HT1080 (cell line): Measurements from ENCODE around the gene DKKL1. TPM values are rescaled to one million over a fixed set of nuclear protein-coding genes. Genes with fewer than 3 reads are reported as not detected.
A peak's percentile ranks its signal among the peaks of the same experiment; 100 is the strongest.

ENCODE experiments used
- DNase-seq: peaks from one replicate; pipeline ENCODE4 v3.0.0-alpha.2; 2015; ENCODE audit warnings: low read depth
- total RNA-seq: library from RNA; depleted of rRNA; stranded (reverse); fragments of >200 nt; shearing (Covaris generic); gene quantifications from 2 replicates; pipeline ENCODE4 v1.2.3, GENCODE V29; 2014

DKKL1 gene
- total RNA-seq, 1 experiment from 2014 or later = not detected

GRCh38 chr19:49337267-49338022 is 26.2 kb upstream of the DKKL1 start:
- no peak for DNase-seq

GRCh38 chr19:49338023-49338677 is 25.5 kb upstream of the DKKL1 start:
- no peak for DNase-seq

GRCh38 chr19:49338691-49339300 is 24.9 kb upstream of the DKKL1 start:
- no peak for DNase-seq

GRCh38 chr19:49339301-49340068 is 24.2 kb upstream of the DKKL1 start:
- DNase-seq = no peak

GRCh38 chr19:49340069-49340864 is 23.4 kb upstream of the DKKL1 start:
- DNase-seq = no peak

- DNase-seq = no peak
Measured at GRCh38 chr19:49340865-49341718, 22.6 kb upstream of the DKKL1 start.

- DNase-seq = no peak
Measured at GRCh38 chr19:49342291-49342721, 21.4 kb upstream of the DKKL1 start.

- no peak for DNase-seq
Measured at GRCh38 chr19:49343123-49343522, 20.6 kb upstream of the DKKL1 start.

- DNase-seq = no peak
Measured at GRCh38 chr19:49344505-49345423, 18.9 kb upstream of the DKKL1 start.

- DNase-seq = no peak
Measured at GRCh38 chr19:49347191-49347590, 16.5 kb upstream of the DKKL1 start.

GRCh38 chr19:49347835-49348234 is 15.8 kb upstream of the DKKL1 start:
- peak; percentile 71 for DNase-seq

- DNase-seq = no peak
Measured at GRCh38 chr19:49348305-49349189, 15.1 kb upstream of the DKKL1 start.

- no peak for DNase-seq
Measured at GRCh38 chr19:49349567-49349966, 14.1 kb upstream of the DKKL1 start.

GRCh38 chr19:49355909-49356353 is 7.7 kb upstream of the DKKL1 start:
- DNase-seq = no peak

GRCh38 chr19:49356382-49356781 is 7.3 kb upstream of the DKKL1 start:
- no peak for DNase-seq

- DNase-seq = no peak
Measured at GRCh38 chr19:49357186-49357585, 6.5 kb upstream of the DKKL1 start.
